HG03060 (cell line): ENCODE measurements around the gene NSUN4.
"Not testable (repeated sequence)": the region's sequence is repeated elsewhere in the genome, so short reads cannot be mapped to it uniquely, and the experiment has no call there.

Source experiments
- ATAC-seq: cut with Tn5 transposase; IDR thresholded peaks from one replicate; pipeline ENCODE4 v1.9.1; 2021; ENCODE audit warnings: low read depth, moderate number of reproducible peaks; ENCODE audit not compliant: unreplicated experiment

The NSUN4 gene

DNA sequence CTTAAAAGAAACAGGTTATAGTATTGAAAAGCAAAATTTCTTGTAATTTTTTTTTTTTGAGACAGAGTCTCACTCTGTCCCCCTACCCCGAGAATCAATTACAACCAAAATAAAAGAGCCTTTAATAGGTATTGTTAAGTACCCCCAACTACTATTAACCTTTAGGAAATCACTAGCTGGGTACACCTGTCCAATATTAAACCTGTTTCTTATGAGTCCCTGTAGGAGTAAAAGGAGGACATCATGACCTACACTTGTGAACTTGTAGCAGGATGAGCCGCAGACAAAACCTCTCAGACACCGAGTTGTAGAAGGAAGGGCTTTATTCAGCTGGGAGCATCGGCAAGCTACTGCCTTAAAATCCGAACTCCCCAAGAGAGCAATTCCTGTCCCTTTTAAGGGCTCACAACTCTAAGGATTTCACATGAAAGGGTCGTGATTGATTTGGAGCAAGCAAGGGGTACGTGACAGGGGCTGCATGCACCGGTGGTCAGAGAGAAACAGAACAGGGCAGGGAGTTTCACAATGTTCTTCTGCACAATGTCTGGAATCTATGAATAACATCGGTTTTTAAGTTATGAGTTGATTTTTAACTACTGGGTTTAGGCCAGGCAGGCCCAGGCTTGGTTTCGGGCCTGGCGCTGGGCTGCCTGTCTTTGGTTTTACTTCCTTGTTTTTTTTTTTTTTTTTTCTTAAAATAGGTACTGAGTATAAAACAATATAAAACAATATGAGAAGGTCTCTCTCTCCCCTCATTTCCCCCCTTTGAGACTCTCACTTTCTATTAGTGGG is 15.1 kb upstream of the NSUN4 start:
- ATAC-seq, result peak; percentile 70

- ATAC-seq, result not testable (repeated sequence)
These were observed 12.4 kb upstream of the NSUN4 start for GRCh38 chr1:46328182-46328581.

GRCh38 chr1:46329807-46330206 is 10.8 kb upstream of the NSUN4 start:
- not testable (repeated sequence) for ATAC-seq

GRCh38 chr1:46330381-46330780 is 10.2 kb upstream of the NSUN4 start:
- not testable (repeated sequence) for ATAC-seq

DNA sequence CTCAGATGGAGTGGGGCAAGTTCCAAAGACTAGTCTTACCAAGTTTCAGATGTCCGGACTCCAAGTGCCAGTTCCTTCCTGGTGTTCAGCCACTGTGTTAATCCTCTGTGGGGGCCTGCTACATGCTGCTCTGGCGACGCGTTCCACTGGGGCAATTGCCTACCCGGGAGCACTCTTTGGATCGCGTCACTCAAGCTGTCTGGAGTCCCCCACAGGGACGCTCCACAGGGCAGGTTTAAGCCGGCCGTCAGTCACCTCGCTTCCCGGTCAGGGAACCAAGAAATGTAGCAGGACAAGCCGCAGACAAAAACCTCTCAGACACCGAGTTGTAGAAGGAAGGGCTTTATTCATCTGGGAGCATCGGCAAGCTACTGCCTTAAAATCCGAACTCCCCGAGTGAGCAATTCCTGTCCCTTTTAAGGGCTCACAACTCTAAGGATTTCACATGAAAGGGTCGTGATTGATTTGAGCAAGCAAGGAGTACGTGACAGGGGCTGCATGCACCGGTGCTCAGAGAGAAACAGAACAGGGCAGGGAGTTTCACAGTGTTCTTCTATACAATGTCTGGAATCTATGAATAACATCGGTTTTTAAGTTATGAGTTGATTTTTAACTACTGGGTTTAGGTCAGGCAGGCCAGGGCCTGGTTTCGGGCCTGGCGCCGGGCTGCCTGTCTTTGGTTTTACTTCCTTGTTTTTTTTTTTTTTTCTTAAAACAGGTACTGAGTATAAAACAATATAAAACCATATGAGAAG is 8.6 kb upstream of the NSUN4 start:
- peak; percentile 33 for ATAC-seq

GRCh38 chr1:46333300-46334029 is 7.1 kb upstream of the NSUN4 start:
- peak; percentile 43 for ATAC-seq

DNA sequence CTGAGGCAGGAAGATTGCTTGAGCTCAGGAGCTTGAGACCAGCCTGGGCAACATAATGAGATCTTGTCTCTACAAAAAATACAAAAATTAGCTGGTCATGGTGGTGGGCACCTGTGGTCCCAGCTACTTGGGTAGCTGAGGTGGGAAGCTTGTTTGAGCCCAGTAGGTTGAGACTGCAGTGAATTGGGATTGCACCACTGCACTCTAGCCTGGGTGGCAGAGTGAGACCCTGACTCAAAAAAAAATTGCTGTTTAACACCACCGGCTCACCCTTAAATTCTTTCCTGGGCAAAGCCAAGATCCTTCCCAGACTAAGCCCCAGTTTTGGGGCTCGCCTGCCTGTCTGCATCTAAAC is 6.6 kb upstream of the NSUN4 start:
- ATAC-seq, result no peak

- no peak for ATAC-seq
These were observed 5.5 kb upstream of the NSUN4 start for GRCh38 chr1:46335081-46335480.

- not testable (repeated sequence) for ATAC-seq
These were observed 3.2 kb upstream of the NSUN4 start for GRCh38 chr1:46337409-46337808.

DNA sequence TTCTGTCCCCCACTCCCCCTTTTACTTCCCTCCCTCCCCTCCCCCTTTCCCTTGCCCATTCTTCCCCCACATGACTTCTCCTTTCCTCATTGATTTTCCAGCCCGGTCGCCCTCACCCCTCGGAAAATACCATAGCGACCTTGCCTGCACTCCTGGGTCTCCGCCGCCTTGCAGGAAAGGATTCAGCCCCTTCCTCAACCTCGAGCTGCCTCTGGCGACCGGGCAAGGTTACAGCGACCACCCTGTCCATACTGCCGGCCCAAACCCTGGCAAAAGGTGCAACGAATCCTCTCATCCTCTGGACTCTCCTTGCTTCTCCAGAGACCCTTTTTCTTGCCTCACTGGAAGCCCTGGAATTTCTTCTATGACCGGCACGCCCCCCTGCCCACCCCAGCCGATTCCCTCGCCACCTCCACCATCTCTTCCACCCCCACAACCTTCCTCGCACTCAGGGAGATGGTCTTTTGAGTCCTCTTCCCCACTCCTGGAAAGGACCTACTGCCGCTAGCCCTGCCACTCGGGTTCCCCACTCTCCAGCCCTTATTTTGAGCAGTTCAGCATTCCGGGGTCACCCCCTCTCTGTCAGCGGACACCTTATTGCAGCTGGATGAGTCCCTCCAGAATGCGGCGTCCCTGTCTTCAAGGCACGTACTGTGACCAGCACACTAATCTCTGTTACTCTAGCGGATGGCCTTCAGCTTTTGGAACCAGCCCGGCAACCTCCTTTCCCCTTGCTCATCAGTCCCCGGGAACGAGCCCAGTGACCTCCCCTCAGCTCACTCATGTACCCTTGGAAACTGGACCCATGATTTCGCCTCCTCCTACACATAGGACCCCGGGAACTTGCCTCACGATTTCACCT is 846 bp downstream of the NSUN4 start:
- ATAC-seq, result no peak

- no peak for ATAC-seq
These were observed 1.6 kb downstream of the NSUN4 start for GRCh38 chr1:46342084-46342656.

GRCh38 chr1:46342677-46343350 is 2.2 kb downstream of the NSUN4 start:
- ATAC-seq, result no peak

DNA sequence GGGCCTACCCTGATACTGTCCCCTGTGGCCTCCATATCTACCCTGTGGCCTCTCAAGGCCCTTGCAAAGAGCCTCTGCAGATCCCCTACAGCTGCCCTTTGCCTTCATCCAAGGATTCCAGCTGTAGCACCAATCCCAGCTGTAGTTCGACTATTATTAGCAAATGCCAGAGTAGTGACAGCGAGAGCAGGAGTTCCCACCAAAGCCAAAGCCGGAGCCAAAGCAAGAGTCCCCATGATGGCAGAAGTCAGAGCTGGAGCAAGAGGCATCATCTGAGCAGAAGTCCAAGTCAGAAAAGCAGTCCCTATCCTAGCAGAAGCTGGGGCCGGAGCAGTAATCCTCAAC is 2.7 kb downstream of the NSUN4 start:
- no peak for ATAC-seq

DNA sequence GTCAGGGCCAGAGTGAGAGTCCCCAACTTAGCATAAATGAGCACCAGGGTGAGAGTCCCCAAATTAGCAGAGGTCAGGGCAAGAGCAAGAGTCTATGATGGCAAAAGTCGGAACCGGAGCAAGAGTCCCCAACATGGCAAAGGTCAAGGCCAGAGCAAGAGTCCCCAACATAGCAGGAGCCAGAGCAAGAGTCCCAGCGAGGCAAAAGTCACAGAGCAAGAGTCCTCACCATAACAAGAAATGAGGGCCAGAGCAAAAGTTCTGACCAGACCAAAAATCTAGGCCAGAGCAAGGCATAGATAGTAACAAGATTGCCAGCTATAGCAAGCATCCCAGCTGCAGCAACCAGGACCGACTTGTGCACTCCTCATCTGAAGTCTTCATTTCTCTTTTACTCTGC is 3.1 kb downstream of the NSUN4 start:
- ATAC-seq, result no peak

DNA sequence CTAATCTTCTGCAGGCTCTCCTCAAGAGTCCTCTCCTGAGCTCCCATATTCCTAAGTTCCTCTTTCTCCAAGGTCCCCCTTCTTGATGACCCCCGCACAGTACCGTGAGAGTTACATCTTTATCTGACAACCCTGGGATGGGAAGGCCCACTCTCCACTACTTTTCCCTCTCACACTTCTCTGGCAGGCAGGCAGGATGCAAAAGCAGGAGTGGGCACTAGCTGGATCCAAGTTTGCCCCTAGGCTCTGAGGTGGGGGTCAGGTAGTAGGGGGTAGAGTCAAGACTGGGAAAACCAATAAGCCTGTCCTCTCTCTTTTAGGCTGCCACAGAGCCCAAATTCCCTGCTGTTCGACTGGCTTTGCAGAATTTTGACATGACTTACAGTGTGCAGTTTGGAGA is 3.9 kb downstream of the NSUN4 start:
- no peak for ATAC-seq

DNA sequence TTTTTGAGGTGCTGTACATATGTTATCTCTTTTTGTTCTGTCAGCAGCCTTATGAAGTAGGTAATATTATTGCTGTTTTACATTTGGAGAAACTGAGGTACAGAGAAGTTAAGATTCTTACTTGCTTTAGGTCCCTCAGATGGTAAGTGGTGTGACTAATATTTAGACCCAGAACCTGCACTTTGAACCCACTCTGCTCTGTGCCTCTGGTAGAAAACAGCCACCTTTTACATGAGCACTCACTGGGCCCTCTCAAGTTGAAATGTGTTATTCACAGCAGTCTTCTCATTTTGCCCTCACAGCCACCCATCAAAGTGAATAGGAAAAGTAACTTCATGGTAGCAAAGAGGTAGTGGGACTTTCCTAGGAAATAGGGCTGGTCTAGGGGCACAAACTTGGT is 4.7 kb downstream of the NSUN4 start:
- ATAC-seq, result no peak

- ATAC-seq, result no peak
These were observed 11.8 kb downstream of the NSUN4 start for GRCh38 chr1:46352363-46352762.

DNA sequence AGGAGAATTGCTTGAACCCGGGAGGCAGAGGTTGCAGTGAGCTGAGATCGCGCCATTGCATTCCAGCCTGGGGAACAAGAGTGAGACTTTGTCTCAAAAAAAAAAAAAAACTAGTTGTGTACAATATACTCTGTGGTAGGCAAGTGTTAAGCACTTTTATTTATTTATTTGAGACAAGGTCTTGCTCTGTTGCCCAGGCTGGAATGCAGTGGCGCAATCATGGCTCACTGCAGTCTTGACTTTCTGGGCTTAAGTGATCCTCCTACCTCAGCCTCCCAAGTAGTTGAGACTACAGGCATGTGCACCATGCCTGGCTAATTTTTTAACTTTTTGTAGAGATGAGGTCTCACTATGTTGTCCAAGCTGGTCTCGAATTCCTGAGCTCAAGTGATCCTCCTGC is 15.3 kb downstream of the NSUN4 start:
- ATAC-seq, result not testable (repeated sequence)

- no peak for ATAC-seq
These were observed 21.6 kb downstream of the NSUN4 start for GRCh38 chr1:46362158-46362557.

DNA sequence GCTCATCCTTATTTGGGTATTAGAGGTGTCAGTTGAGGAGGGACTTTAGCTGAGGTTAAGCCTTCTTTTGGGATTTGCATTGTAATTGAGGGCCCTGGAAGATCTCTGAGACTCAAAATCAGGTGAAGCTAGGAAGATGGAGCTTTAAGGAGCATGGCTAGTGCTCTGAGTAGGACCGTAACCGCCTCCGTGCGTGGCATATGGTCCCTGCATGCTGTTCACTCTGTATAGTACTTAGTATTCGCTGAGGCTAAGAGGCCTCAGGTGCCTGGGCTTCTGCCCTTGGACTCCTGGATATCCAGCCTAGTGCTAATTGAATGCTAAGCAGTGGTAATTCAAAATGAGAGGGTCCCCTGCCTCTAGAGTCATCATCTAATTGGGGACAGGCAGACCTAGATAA is 22.5 kb downstream of the NSUN4 start:
- ATAC-seq, result no peak
